Upper lobe of left lung (tissue), 4 donors: ENCODE measurements around the gene USP48.

Source experiments
- EP300 ChIP-seq, 4 donors: sonication (generic); formaldehyde crosslinking; IDR thresholded peaks; one replicate each; pipeline ENCODE4 v1.5.1; 2017; ENCODE audit warnings: antibody characterized with exemption in 4 of 4, control low read depth in 2 of 4
- POLR2A ChIP-seq, 4 donors: fragments of 450-650 bp; IDR thresholded peaks; one replicate each; pipeline ENCODE4 v1.5.1; 2016 to 2017; ENCODE audit warnings: antibody characterized with exemption in 4 of 4, mild to moderate bottlenecking in 2 of 4
- TF ChIP-seq, protein P1 (sequence below), 6 experiments: fragments of 450-650 bp in 4 of 6; fragments of 200-600 bp in 2 of 6; sonication (generic) in 2 of 6; IDR thresholded peaks; one replicate each; pipeline ENCODE4 v1.5.1; 2016 to 2019; ENCODE audit warnings: antibody characterized with exemption in 6 of 6

- TF ChIP-seq, protein P1, sequence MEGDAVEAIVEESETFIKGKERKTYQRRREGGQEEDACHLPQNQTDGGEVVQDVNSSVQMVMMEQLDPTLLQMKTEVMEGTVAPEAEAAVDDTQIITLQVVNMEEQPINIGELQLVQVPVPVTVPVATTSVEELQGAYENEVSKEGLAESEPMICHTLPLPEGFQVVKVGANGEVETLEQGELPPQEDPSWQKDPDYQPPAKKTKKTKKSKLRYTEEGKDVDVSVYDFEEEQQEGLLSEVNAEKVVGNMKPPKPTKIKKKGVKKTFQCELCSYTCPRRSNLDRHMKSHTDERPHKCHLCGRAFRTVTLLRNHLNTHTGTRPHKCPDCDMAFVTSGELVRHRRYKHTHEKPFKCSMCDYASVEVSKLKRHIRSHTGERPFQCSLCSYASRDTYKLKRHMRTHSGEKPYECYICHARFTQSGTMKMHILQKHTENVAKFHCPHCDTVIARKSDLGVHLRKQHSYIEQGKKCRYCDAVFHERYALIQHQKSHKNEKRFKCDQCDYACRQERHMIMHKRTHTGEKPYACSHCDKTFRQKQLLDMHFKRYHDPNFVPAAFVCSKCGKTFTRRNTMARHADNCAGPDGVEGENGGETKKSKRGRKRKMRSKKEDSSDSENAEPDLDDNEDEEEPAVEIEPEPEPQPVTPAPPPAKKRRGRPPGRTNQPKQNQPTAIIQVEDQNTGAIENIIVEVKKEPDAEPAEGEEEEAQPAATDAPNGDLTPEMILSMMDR (IDR thresholded peaks at IDR 0.05): no peak
- TF ChIP-seq EP300 (IDR thresholded peaks at IDR 0.05) (no peak), POLR2A (IDR thresholded peaks at IDR 0.05) (no peak)
These were observed 75.1 kb downstream of the USP48 start for GRCh38 chr1:21707891-21708290.
